ENCODE data around the gene TLE2.

Gene TLE2

GRCh38 chr19:2949939-2950285 lies 79.2 kb downstream of the TLE2 start:
- no peak for DNase-seq (ENCODE audit: low read depth)

All from stimulated activated CD8-positive, alpha-beta memory T cell treated with anti-CD3 and anti-CD28 coated beads, Interleukin-15, amount 100 ng/mL, for 24 hours (primary cell).